Esophagus squamous epithelium (tissue), 4 donors: ENCODE data around the gene ACAA1.

Source experiments
- CTCF ChIP-seq, 6 experiments: fragments of 450-650 bp in 4 of 6; fragments of 200-600 bp in 2 of 6; sonication (generic) in 2 of 6; IDR thresholded peaks; one replicate each; pipeline ENCODE4 v1.5.1; 2016 to 2019; ENCODE audit warnings: antibody characterized with exemption in 6 of 6, mild to moderate bottlenecking in 4 of 6, moderate library complexity in 4 of 6
- POLR2A ChIP-seq, 4 donors: fragments of 450-650 bp; IDR thresholded peaks; one replicate each; pipeline ENCODE4 v1.6.1; 2017; ENCODE audit warnings: antibody characterized with exemption in 4 of 4, mild to moderate bottlenecking in 4 of 4, moderate library complexity in 3 of 4

- TF ChIP-seq CTCF (IDR thresholded peaks at IDR 0.05) (no peak), POLR2A (IDR thresholded peaks at IDR 0.05) (no peak)
These were observed 3.7 kb downstream of the ACAA1 start for GRCh38 chr3:38133209-38133556.
